ENCODE data around the gene SCD5. TPM values are rescaled to one million over a fixed set of nuclear protein-coding genes. Genes with fewer than 3 reads are reported as not detected.

SCD5 gene
- total and polyA plus RNA-seq, 11 donors, result 1.4 to 6.8 (median 2.5) TPM

GRCh38 chr4:82739287-82740190, 59.1 kb downstream of the SCD5 start:
- ATAC-seq, result peak; percentile 86 to 96 (median 94)
- 55 to 60% (median 57%) methylated on average over 22 to 23 of the region's 23 CpGs for WGBS, 4 donors
- peak; percentile 44 to 81 (median 54) for DNase-seq
- Histone ChIP-seq H3K4me3 (no peak overlapping the region), H3K9me3 (no peaks in the 10 kb centered on the region), H3K27ac (no peak overlapping the region), H3K36me3 (no peaks in the 10 kb centered on the region), H3K4me1 (no peaks in the 10 kb centered on the region), H3K27me3 (no peaks in the 10 kb centered on the region)
- intact Hi-C loops (cut with DNase I), result loop anchor here (1.0 to 10.0 kb wide), 5 partner anchors 175 to 279 kb away; partner anchors contain the start of gene TMEM150C (in 1 of the 10)
- peak; percentile 82 to 98 (median 89) for TF ChIP-seq CTCF (IDR thresholded peaks at IDR 0.05)
- no peak for TF ChIP-seq POLR2A (IDR thresholded peaks at IDR 0.05)

- Histone ChIP-seq H3K4me3 (no peak overlapping the region), H3K4me1 (no peaks in the 10 kb centered on the region), H3K36me3 (no peaks in the 10 kb centered on the region), H3K9me3 (no peaks in the 10 kb centered on the region), H3K27me3 (no peaks in the 10 kb centered on the region), H3K27ac (no peak overlapping the region)
- ATAC-seq (no peak), DNase-seq (no peak)
- no peak for TF ChIP-seq POLR2A (IDR thresholded peaks at IDR 0.05)
- TF ChIP-seq CTCF (IDR thresholded peaks at IDR 0.05), result no peak
- intact Hi-C loops (cut with DNase I), result loop anchor here in 2 of 10 donors (5.0 to 10.0 kb wide), 2 partner anchors 173 to 275 kb away; partner anchors contain the start of gene TMEM150C (in 1 of the 2)
Observed at GRCh38 chr4:82737354-82737753, 61.2 kb downstream of the SCD5 start.

GRCh38 chr4:82733636-82734035, 65.0 kb downstream of the SCD5 start:
- peaks cover 0 to 10% (median 0%) of the 10 kb centered on the region in 12 donors for H3K4me1 ChIP-seq
- no peaks in the 10 kb centered on the region for H3K9me3 ChIP-seq
- no peaks in the 10 kb centered on the region for H3K36me3 ChIP-seq
- WGBS, 4 donors, result 84 to 92% (median 91%) methylated on average over 7 of the region's 7 CpGs
- no peaks in the 10 kb centered on the region for H3K27me3 ChIP-seq
- ATAC-seq, result no peak
- H3K27ac ChIP-seq, result no peak overlapping the region
- intact Hi-C loops (cut with DNase I), result loop anchor here in 1 of 10 donors (10.0 kb wide), 1 partner anchor 169 kb away; the partner anchor contains the start of gene TMEM150C
- no peak for TF ChIP-seq POLR2A (IDR thresholded peaks at IDR 0.05)
- no peak for TF ChIP-seq CTCF (IDR thresholded peaks at IDR 0.05)
- H3K4me3 ChIP-seq, result no peak overlapping the region
- no peak for DNase-seq

GRCh38 chr4:82728301-82728700, 70.3 kb downstream of the SCD5 start:
- Histone ChIP-seq H3K36me3 (no peaks in the 10 kb centered on the region), H3K27me3 (no peaks in the 10 kb centered on the region), H3K27ac (no peak overlapping the region), H3K9me3 (no peaks in the 10 kb centered on the region), H3K4me3 (no peak overlapping the region), H3K4me1 (peaks cover 0 to 12% (median 0%) of the 10 kb centered on the region in 12 donors)
- TF ChIP-seq POLR2A (IDR thresholded peaks at IDR 0.05), result no peak
- TF ChIP-seq CTCF (IDR thresholded peaks at IDR 0.05), result no peak
- DNase-seq (no peak), ATAC-seq (no peak)
- 88 to 100% (median 97%) methylated on average over 1 of the region's 1 CpG for WGBS, 4 donors
- intact Hi-C loops (cut with DNase I), result loop anchor here in 1 of 10 donors (10.0 kb wide), 1 partner anchor 164 kb away; the partner anchor contains the start of gene TMEM150C
